Measurements from ENCODE around the gene TRIAP1. TPM values are rescaled to one million over a fixed set of nuclear protein-coding genes. Genes with fewer than 3 reads are reported as not detected.

The TRIAP1 gene
- polyA plus RNA-seq, 1 of the 3 experiments (the other 2 are of a cell fraction), result 34.1 TPM

DNA sequence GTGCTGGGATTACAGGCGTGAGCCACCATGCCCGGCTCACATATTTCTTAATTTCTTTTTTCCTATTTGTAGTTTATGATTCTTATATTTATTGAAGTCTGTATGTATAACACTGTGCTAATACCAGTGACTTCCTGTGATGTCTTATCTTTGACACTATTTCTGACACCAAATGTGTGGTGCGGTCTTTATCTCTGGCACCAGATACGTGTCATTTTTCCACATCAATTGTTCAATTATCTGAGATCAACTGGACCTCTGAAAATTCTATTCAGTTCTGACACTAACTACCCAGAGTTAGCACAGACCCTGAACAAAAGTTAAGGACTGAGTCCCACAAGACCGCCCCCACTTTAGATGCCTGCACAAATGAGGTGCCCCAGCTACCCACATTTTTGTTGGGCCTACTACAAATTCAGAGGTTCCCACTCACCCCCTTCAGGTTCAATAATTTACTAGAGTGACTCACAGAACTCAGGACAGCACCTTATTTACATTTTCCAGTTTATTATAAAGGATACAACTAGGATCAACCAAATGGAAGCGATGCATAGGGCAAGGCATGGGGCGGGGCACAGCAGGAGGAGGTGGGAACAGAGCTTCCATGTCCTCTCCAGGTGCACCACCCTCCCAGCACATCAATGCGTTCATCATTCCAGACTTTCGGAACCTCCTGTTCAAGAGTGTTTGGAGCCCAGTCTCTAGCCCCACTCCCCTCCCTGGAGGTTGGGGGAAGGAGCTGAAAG is 35.0 kb upstream of the TRIAP1 start:
- Histone ChIP-seq H4K20me1 (ENCODE audit: insufficient read depth) (no peaks in the 10 kb centered on the region), H3K36me3 (replicated peaks in 1 of 2; ENCODE audit: control insufficient read depth in 1 of 2, insufficient read depth in 2 of 2, low read length in 1 of 2) (no peaks in the 10 kb centered on the region), H3K9me3 (no peaks in the 10 kb centered on the region), H3K79me2 (ENCODE audit: insufficient read depth) (no peaks in the 10 kb centered on the region; the same call in 1 of the 2 replicates), H3F3A (replicated peaks; ENCODE audit: insufficient read depth) (no peaks in the 10 kb centered on the region), H3K9me2 (no peaks in the 10 kb centered on the region), H3K4me1 (ENCODE audit: control insufficient read depth in 1 of 2, insufficient read depth in 2 of 2, low read depth in 1 of 2, low read length in 1 of 2) (peaks cover 0 to 1% of the 10 kb centered on the region in 2 experiments; a peak in 1 of 4 replicates), H3K4me2 (no peak overlapping the region), H3K4me3 (ENCODE audit: low read depth in 2 of 2, low read length in 1 of 2) (no peak overlapping the region), H3K9ac (no peak overlapping the region), H2AFZ (ENCODE audit: low read depth) (no peak overlapping the region), H3K27ac (ENCODE audit: low read depth in 2 of 2, low read length in 1 of 2) (no peak overlapping the region), H3K27me3 (ENCODE audit: insufficient read depth) (no peaks in the 10 kb centered on the region)
- no peak for TF ChIP-seq TAF1 (IDR thresholded peaks at IDR 0.05; ENCODE audit: borderline replicate concordance, low read depth, low read length)
- TF ChIP-seq, protein P1, sequence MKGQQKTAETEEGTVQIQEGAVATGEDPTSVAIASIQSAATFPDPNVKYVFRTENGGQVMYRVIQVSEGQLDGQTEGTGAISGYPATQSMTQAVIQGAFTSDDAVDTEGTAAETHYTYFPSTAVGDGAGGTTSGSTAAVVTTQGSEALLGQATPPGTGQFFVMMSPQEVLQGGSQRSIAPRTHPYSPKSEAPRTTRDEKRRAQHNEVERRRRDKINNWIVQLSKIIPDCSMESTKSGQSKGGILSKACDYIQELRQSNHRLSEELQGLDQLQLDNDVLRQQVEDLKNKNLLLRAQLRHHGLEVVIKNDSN (IDR thresholded peaks at IDR 0.05; ENCODE audit: borderline replicate concordance, low read depth), result no peak
- TF ChIP-seq, protein P2, sequence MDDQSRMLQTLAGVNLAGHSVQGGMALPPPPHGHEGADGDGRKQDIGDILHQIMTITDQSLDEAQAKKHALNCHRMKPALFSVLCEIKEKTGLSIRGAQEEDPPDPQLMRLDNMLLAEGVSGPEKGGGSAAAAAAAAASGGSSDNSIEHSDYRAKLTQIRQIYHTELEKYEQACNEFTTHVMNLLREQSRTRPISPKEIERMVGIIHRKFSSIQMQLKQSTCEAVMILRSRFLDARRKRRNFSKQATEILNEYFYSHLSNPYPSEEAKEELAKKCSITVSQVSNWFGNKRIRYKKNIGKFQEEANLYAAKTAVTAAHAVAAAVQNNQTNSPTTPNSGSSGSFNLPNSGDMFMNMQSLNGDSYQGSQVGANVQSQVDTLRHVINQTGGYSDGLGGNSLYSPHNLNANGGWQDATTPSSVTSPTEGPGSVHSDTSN (IDR thresholded peaks at IDR 0.05), result no peak
- TF ChIP-seq SMC3 (IDR thresholded peaks at IDR 0.05; ENCODE audit: low read depth, low read length), result no peak
- TF ChIP-seq FOSL2 (IDR thresholded peaks at IDR 0.05; ENCODE audit: borderline replicate concordance, low read depth), result no peak
- no peak for TF ChIP-seq FOXJ3 (CRISPR knock-in tag; IDR thresholded peaks at IDR 0.05)
- no peak for TF ChIP-seq POLR2AphosphoS5 (IDR thresholded peaks at IDR 0.05; ENCODE audit: low read depth, low read length)
- TF ChIP-seq MEF2A (IDR thresholded peaks at IDR 0.05; ENCODE audit: borderline replicate concordance, low read depth), result no peak
- no peak for DNase-seq
- WGBS (ENCODE audit: low lambda C conversion rate), result 93% methylated on average over 9 of the region's 9 CpGs
- ChIA-PET POLR2A (no interaction called here), CTCF (interaction anchor here (2.5 kb wide), 1 partner anchor 11 kb away, joined by 7 read pairs; the partner anchor contains the start of gene SRSF9)

DNA sequence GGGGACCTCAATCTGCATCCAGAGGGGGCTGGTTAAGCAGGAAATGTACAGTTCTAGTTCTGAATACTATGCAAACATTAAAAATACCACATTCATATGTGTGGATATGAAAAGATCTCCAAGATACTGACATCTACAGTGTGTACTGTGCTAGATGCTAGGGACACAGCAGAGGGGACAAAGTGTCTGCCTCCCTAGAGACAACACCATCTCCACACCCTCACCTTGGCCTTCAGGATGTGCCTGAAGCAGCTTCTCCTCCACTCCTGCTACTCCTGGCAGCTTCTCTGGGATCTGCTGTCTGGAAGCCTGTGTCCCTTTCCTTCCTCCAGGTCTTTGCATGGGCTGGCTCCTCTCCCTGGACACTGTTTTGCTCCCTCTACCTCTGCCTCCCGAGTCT is 34.0 kb upstream of the TRIAP1 start:
- Histone ChIP-seq H3F3A (replicated peaks; ENCODE audit: insufficient read depth) (peaks cover 2% of the 10 kb centered on the region), H4K20me1 (ENCODE audit: insufficient read depth) (no peaks in the 10 kb centered on the region), H3K36me3 (replicated peaks in 1 of 2; ENCODE audit: control insufficient read depth in 1 of 2, insufficient read depth in 2 of 2, low read length in 1 of 2) (no peaks in the 10 kb centered on the region), H3K4me3 (ENCODE audit: low read depth in 2 of 2, low read length in 1 of 2) (no peak overlapping the region), H3K4me2 (no peak overlapping the region), H2AFZ (ENCODE audit: low read depth) (no peak overlapping the region), H3K27ac (ENCODE audit: low read depth in 2 of 2, low read length in 1 of 2) (no peak overlapping the region), H3K9ac (no peak overlapping the region), H3K79me2 (ENCODE audit: insufficient read depth) (no peaks in the 10 kb centered on the region; the same call in 1 of the 2 replicates), H3K9me2 (no peaks in the 10 kb centered on the region), H3K27me3 (ENCODE audit: insufficient read depth) (no peaks in the 10 kb centered on the region), H3K9me3 (no peaks in the 10 kb centered on the region), H3K4me1 (ENCODE audit: control insufficient read depth in 1 of 2, insufficient read depth in 2 of 2, low read depth in 1 of 2, low read length in 1 of 2) (peaks cover 0 to 2% of the 10 kb centered on the region in 2 experiments; a peak in 1 of 4 replicates)
- CTCF ChIA-PET, result interaction anchor here (0.6 to 2.5 kb wide), 3 partner anchors 10 to 32 kb away, joined by 3 to 7 read pairs (median 5); partner anchors contain the start of gene SRSF9
- no peak for DNase-seq
- POLR2A ChIA-PET, result interaction anchor here (0.5 to 1.3 kb wide), 2 partner anchors 15 to 91 kb away, joined by 3 to 5 read pairs; partner anchors contain the start of gene DYNLL1
- WGBS (ENCODE audit: low lambda C conversion rate), result 36% methylated on average over 1 of the region's 1 CpG
- TF ChIP-seq EP300 (IDR thresholded peaks at IDR 0.05; ENCODE audit: borderline replicate concordance in 1 of 2, low read depth in 1 of 2, low read length in 1 of 2) (no peak), RXRA (IDR thresholded peaks at IDR 0.05; ENCODE audit: borderline replicate concordance, low read depth) (no peak), SIN3A (IDR thresholded peaks at IDR 0.05; ENCODE audit: borderline replicate concordance, low read depth, low read length) (no peak), NRF1 (IDR thresholded peaks at IDR 0.05; ENCODE audit: low read depth, low read length) (no peak), POLR2AphosphoS5 (IDR thresholded peaks at IDR 0.05; ENCODE audit: low read depth, low read length) (no peak), JUND (IDR thresholded peaks at IDR 0.05) (no peak), RAD21 (IDR thresholded peaks at IDR 0.05; ENCODE audit: low read length) (no peak), FOXJ3 (CRISPR knock-in tag; IDR thresholded peaks at IDR 0.05) (no peak), FOSL2 (IDR thresholded peaks at IDR 0.05; ENCODE audit: borderline replicate concordance, low read depth) (no peak), MEF2A (IDR thresholded peaks at IDR 0.05; ENCODE audit: borderline replicate concordance, low read depth) (no peak), GABPA (IDR thresholded peaks at IDR 0.05; ENCODE audit: low read depth) (no peak)
- TF ChIP-seq, protein P2 (IDR thresholded peaks at IDR 0.05), result no peak
- TF ChIP-seq, protein P3, sequence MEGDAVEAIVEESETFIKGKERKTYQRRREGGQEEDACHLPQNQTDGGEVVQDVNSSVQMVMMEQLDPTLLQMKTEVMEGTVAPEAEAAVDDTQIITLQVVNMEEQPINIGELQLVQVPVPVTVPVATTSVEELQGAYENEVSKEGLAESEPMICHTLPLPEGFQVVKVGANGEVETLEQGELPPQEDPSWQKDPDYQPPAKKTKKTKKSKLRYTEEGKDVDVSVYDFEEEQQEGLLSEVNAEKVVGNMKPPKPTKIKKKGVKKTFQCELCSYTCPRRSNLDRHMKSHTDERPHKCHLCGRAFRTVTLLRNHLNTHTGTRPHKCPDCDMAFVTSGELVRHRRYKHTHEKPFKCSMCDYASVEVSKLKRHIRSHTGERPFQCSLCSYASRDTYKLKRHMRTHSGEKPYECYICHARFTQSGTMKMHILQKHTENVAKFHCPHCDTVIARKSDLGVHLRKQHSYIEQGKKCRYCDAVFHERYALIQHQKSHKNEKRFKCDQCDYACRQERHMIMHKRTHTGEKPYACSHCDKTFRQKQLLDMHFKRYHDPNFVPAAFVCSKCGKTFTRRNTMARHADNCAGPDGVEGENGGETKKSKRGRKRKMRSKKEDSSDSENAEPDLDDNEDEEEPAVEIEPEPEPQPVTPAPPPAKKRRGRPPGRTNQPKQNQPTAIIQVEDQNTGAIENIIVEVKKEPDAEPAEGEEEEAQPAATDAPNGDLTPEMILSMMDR (IDR thresholded peaks at IDR 0.05), result no peak
- TF ChIP-seq, protein P4, sequence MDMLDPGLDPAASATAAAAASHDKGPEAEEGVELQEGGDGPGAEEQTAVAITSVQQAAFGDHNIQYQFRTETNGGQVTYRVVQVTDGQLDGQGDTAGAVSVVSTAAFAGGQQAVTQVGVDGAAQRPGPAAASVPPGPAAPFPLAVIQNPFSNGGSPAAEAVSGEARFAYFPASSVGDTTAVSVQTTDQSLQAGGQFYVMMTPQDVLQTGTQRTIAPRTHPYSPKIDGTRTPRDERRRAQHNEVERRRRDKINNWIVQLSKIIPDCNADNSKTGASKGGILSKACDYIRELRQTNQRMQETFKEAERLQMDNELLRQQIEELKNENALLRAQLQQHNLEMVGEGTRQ (IDR thresholded peaks at IDR 0.05; ENCODE audit: borderline replicate concordance, low read depth, low read length), result no peak
- TF ChIP-seq, protein P5, sequence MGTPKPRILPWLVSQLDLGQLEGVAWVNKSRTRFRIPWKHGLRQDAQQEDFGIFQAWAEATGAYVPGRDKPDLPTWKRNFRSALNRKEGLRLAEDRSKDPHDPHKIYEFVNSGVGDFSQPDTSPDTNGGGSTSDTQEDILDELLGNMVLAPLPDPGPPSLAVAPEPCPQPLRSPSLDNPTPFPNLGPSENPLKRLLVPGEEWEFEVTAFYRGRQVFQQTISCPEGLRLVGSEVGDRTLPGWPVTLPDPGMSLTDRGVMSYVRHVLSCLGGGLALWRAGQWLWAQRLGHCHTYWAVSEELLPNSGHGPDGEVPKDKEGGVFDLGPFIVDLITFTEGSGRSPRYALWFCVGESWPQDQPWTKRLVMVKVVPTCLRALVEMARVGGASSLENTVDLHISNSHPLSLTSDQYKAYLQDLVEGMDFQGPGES (IDR thresholded peaks at IDR 0.05; ENCODE audit: low read depth, low read length), result no peak
